Measurements from ENCODE around the gene LSS.

The LSS gene

DNA sequence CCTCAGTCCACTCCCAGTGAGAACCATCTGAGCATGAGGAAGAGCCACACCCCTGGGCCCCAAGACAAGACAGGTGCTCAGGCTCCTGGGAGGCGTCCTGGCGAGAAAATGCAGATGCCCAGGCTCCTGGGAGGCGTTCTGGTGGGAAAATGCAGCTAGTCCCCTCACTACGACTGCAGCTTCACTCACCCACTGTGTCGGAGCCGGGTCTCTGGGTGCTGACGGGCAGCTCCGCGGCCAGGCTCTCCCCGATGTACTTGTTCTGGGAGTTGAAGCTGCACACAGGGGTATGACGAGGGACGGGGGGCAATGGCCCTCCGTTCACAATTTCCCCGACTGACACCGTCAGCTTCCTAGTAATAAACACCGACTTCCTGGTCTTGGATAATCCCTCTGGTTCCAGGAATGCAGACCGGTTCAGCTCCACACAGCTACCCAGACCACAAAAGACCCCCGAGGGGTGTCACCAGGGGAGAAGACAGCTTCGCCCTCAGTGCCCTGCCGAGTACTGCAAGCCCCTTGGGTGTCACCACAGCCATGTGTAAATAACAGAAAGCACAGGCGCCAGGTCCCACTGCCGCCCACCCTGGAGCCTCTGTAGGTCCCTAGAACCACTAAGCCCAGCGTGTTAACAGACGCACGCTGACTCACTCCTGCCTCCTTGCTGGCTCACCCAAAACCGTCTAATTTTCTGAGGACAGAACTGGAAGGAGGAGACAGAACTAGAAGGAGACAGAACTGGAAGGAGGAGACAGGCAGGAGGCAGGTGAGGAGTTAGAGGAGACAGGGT lies 37.4 kb upstream of the LSS start:
- TF ChIP-seq, protein P1, sequence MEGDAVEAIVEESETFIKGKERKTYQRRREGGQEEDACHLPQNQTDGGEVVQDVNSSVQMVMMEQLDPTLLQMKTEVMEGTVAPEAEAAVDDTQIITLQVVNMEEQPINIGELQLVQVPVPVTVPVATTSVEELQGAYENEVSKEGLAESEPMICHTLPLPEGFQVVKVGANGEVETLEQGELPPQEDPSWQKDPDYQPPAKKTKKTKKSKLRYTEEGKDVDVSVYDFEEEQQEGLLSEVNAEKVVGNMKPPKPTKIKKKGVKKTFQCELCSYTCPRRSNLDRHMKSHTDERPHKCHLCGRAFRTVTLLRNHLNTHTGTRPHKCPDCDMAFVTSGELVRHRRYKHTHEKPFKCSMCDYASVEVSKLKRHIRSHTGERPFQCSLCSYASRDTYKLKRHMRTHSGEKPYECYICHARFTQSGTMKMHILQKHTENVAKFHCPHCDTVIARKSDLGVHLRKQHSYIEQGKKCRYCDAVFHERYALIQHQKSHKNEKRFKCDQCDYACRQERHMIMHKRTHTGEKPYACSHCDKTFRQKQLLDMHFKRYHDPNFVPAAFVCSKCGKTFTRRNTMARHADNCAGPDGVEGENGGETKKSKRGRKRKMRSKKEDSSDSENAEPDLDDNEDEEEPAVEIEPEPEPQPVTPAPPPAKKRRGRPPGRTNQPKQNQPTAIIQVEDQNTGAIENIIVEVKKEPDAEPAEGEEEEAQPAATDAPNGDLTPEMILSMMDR (IDR thresholded peaks at IDR 0.05; ENCODE audit: control insufficient read depth, insufficient read depth, low read depth, low read length, missing control alignments) = no peak
- no peak for DNase-seq (ENCODE audit: low read depth)
- H3K4me3 ChIP-seq (ENCODE audit: control insufficient read depth, low read depth, low read length) = no peak overlapping the region

DNA sequence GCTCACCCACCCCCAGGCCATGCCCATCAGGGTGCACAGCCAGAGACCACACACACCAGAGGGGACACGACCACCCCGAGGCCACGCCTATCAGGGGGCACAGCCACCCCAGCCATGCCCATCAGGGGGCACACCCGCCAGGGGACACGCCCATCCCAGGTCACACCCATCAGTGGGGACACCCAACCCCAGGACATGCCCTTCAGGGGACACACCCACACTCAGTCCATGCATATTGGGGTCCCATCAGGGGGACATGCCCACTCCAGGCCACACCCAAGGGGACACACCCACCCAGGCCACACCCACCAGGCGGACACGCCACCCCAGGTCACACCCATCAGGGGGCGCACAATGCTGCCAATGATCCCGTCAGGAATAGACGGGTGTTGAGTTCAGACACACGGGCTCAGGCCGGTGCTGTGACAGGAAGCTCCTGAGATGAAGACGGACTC lies 36.1 kb upstream of the LSS start:
- TF ChIP-seq, protein P1 (IDR thresholded peaks at IDR 0.05; ENCODE audit: control insufficient read depth, insufficient read depth, low read depth, low read length, missing control alignments) = no peak
- no peak overlapping the region for H3K4me3 ChIP-seq (ENCODE audit: control insufficient read depth, low read depth, low read length)
- no peak for DNase-seq (ENCODE audit: low read depth)

DNA sequence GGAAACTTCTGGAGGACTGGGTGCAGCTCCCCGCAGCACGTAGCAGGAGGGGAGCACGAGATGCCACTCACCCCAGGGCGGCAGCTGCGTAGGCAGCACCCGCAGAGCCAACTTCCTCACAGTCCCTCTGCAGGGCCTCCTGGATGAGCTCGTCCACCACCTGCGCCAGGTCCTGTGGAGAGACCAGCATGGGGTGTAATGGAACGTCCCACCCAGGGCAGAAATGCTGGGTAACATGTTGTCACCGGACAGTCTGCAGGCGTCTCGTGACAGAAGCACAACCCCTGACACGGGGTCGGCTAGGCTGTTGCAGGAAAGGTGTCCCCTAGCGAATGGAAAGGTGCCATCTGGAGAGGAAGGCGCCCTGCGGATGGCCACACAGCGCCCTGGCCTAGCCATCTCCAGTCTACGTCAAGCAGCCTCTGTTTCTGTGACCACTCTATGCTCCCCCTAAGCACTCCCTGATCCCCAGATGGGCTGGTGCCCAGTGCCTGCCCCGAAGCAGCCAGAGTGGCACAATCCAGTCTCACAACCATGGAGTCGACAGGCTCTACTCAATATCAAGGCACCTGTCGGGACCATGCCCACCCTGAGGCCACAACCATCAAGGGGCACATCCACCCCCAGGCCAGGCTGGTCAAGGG lies 35.6 kb upstream of the LSS start:
- no peak for DNase-seq (ENCODE audit: low read depth)
- TF ChIP-seq, protein P1 (IDR thresholded peaks at IDR 0.05; ENCODE audit: control insufficient read depth, insufficient read depth, low read depth, low read length, missing control alignments) = no peak
- H3K4me3 ChIP-seq (ENCODE audit: control insufficient read depth, low read depth, low read length) = no peak overlapping the region

DNA sequence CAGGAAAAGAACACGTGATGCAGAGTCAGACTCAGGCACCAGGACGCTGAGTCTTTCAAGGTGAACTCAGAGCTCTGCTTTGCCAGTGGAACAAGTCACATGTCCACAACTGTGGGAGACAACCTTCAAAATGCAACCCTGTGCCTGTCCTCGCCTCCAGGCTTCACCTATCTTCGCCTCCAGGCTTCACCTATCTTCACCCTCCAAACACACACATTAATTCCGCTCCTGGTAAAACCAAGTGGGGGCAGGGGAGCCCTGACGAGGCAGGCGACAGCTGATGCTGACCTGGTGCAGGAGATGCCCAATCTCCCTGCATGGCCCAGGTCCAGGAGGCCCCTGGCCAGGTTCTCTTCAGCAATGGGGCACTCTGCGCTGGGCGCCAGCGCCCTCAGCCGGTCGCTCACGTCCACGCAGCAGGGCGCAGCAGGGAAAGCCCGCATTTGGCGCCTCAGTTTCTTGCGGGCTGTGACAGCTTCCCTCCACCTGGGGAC lies 28.0 kb upstream of the LSS start:
- no peak overlapping the region for H3K4me3 ChIP-seq (ENCODE audit: control insufficient read depth, low read depth, low read length)
- no peak for DNase-seq (ENCODE audit: low read depth)
- TF ChIP-seq, protein P1 (IDR thresholded peaks at IDR 0.05; ENCODE audit: control insufficient read depth, insufficient read depth, low read depth, low read length, missing control alignments) = no peak

DNA sequence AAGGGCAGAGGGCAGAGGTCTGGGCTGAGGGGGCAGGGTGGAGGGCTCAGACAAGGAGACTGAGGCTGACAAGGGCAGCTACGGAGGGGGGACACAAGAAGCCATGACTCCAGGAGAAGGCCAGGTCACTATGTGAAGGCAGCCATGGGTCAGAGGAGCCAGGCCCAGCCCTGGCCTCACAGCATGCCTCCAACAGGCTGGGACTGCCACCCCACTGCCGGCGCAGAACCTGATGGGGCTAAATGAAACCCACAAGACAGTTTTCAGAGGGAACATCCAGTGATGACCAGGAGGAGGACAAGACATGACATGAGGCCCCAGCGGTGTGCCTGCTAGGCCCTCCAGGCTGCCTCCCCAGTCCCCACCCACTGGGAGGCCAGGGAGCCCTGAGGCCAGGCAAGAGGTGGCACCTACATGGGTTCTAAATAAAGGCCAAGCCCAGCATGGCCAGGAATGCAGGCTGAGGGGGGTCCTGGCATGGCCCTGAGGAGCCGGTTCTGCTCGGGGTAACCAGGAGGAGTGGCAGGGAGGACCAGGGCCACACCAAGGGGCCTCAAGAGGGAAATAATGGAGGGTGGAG lies 27.3 kb upstream of the LSS start:
- H3K4me3 ChIP-seq (ENCODE audit: control insufficient read depth, low read depth, low read length) = no peak overlapping the region
- TF ChIP-seq, protein P1 (IDR thresholded peaks at IDR 0.05; ENCODE audit: control insufficient read depth, insufficient read depth, low read depth, low read length, missing control alignments) = no peak
- no peak for DNase-seq (ENCODE audit: low read depth)

DNA sequence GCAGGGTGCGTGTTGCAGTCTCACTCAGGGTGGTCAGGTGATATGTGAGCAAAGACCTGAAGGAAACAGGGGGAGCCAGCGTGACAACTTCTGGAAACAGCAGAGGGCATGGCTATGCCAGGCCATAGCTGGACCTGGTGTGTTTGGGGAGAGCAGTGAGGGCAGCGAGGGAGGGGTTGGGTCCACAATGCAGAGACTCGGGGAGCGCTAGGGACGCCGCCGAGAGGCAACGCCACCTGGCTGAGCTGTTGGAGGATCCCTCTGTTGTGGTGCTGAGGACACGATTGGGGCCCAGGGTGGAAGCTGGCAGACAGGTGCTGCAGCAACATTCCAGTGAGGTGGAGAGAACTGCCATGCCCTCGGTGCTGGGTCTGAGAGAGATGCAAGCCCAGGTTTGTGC lies 26.6 kb upstream of the LSS start:
- no peak overlapping the region for H3K4me3 ChIP-seq (ENCODE audit: control insufficient read depth, low read depth, low read length)
- DNase-seq (ENCODE audit: low read depth) = no peak
- TF ChIP-seq, protein P1 (IDR thresholded peaks at IDR 0.05; ENCODE audit: control insufficient read depth, insufficient read depth, low read depth, low read length, missing control alignments) = no peak

Data from AG09309 (cell line).